CD4-positive, alpha-beta T cell treated with Interleukin-6 at 100 ng/mL for 8 hours (primary cell): Measurements from ENCODE around the gene GPR141.

ENCODE experiments used
- DNase-seq: peaks from one replicate; pipeline ENCODE4 v3.0.0-alpha.2; 2020; ENCODE audit warnings: mixed read lengths, low spot score

GPR141 gene

GRCh38 chr7:37732253-37732652 lies 48.7 kb downstream of the GPR141 start:
- DNase-seq: no peak

GRCh38 chr7:37732888-37733287 lies 49.3 kb downstream of the GPR141 start:
- no peak for DNase-seq

GRCh38 chr7:37735196-37735595 lies 51.6 kb downstream of the GPR141 start:
- DNase-seq: no peak

GRCh38 chr7:37738321-37738720 lies 54.8 kb downstream of the GPR141 start:
- DNase-seq: no peak

- DNase-seq: no peak
These were observed 56.8 kb downstream of the GPR141 start for GRCh38 chr7:37740398-37740797.

- no peak for DNase-seq
These were observed 58.2 kb downstream of the GPR141 start for GRCh38 chr7:37741776-37742175.

GRCh38 chr7:37751096-37751495 lies 67.5 kb downstream of the GPR141 start:
- DNase-seq: no peak

GRCh38 chr7:37753398-37754050 lies 70.0 kb downstream of the GPR141 start:
- no peak for DNase-seq

GRCh38 chr7:37756797-37757551 lies 73.4 kb downstream of the GPR141 start:
- no peak for DNase-seq

- DNase-seq: no peak
These were observed 74.0 kb downstream of the GPR141 start for GRCh38 chr7:37757563-37757962.

- DNase-seq: no peak
These were observed 75.0 kb downstream of the GPR141 start for GRCh38 chr7:37758501-37759045.

GRCh38 chr7:37759526-37759925 lies 76.0 kb downstream of the GPR141 start:
- DNase-seq: no peak

- no peak for DNase-seq
These were observed 81.9 kb downstream of the GPR141 start for GRCh38 chr7:37765421-37765829.

- no peak for DNase-seq
These were observed 82.4 kb downstream of the GPR141 start for GRCh38 chr7:37765872-37766525.

GRCh38 chr7:37768611-37769010 lies 85.0 kb downstream of the GPR141 start:
- DNase-seq: no peak

GRCh38 chr7:37769291-37769690 lies 85.7 kb downstream of the GPR141 start:
- no peak for DNase-seq

- DNase-seq: no peak
These were observed 86.2 kb downstream of the GPR141 start for GRCh38 chr7:37769726-37770125.

- DNase-seq: no peak
These were observed 87.3 kb downstream of the GPR141 start for GRCh38 chr7:37770838-37771237.

- DNase-seq: no peak
These were observed 87.8 kb downstream of the GPR141 start for GRCh38 chr7:37771342-37771741.

GRCh38 chr7:37771801-37772200 lies 88.2 kb downstream of the GPR141 start:
- DNase-seq: no peak

- DNase-seq: no peak
These were observed 92.4 kb downstream of the GPR141 start for GRCh38 chr7:37775921-37776320.

- no peak for DNase-seq
These were observed 97.6 kb downstream of the GPR141 start for GRCh38 chr7:37781156-37781555.

- no peak for DNase-seq
These were observed 98.6 kb downstream of the GPR141 start for GRCh38 chr7:37782166-37782565.
